Measurements from ENCODE around the gene KCNMA1. TPM values are rescaled to one million over a fixed set of nuclear protein-coding genes. Genes with fewer than 3 reads are reported as not detected.

Gene KCNMA1
- total RNA-seq, 1 donor from 2014 or later: 41.3 TPM

GRCh38 chr10:76945166-76945565 lies 692.4 kb downstream of the KCNMA1 start:
- no peak for DNase-seq
- Histone ChIP-seq H3K36me3 (no peaks in the 10 kb centered on the region), H3K9me3 (no peaks in the 10 kb centered on the region), H3K4me1 (no peaks in the 10 kb centered on the region), H3K27ac (no peak overlapping the region), H3K27me3 (ENCODE audit: low read depth) (no peaks in the 10 kb centered on the region), H3K4me3 (no peak overlapping the region)
- intact Hi-C loops (cut with DNase I): no loop called here
- TF ChIP-seq CTCF (IDR thresholded peaks at IDR 0.05): no peak
- no peak for ATAC-seq

- Histone ChIP-seq H3K4me3 (no peak overlapping the region), H3K27me3 (ENCODE audit: low read depth) (no peaks in the 10 kb centered on the region), H3K9me3 (no peaks in the 10 kb centered on the region), H3K36me3 (no peaks in the 10 kb centered on the region), H3K4me1 (no peaks in the 10 kb centered on the region), H3K27ac (no peak overlapping the region)
- ATAC-seq (no peak), DNase-seq (no peak)
- intact Hi-C loops (cut with DNase I): no loop called here
- no peak for TF ChIP-seq CTCF (IDR thresholded peaks at IDR 0.05)
These were observed 693.0 kb downstream of the KCNMA1 start for GRCh38 chr10:76944640-76945039.

GRCh38 chr10:76942628-76943416 lies 694.8 kb downstream of the KCNMA1 start:
- H3K27ac ChIP-seq: no peak overlapping the region

GRCh38 chr10:76939933-76940468 lies 697.6 kb downstream of the KCNMA1 start:
- DNase-seq: no peak
- Histone ChIP-seq H3K4me3 (no peak overlapping the region), H3K36me3 (no peaks in the 10 kb centered on the region), H3K4me1 (no peaks in the 10 kb centered on the region), H3K27ac (no peak overlapping the region), H3K27me3 (ENCODE audit: low read depth) (no peaks in the 10 kb centered on the region), H3K9me3 (no peaks in the 10 kb centered on the region)
- intact Hi-C loops (cut with DNase I): no loop called here
- ATAC-seq: no peak
- no peak for TF ChIP-seq CTCF (IDR thresholded peaks at IDR 0.05)

More at GRCh38 chr10:76942628-76943416, 694.8 kb downstream of the KCNMA1 start:
- DNase-seq: no peak
- no peaks in the 10 kb centered on the region for H3K9me3 ChIP-seq
- H3K4me3 ChIP-seq: no peak overlapping the region
- ATAC-seq: no peak
- H3K27me3 ChIP-seq (ENCODE audit: low read depth): no peaks in the 10 kb centered on the region
- no peaks in the 10 kb centered on the region for H3K4me1 ChIP-seq
- no peak for TF ChIP-seq CTCF (IDR thresholded peaks at IDR 0.05)
- no peaks in the 10 kb centered on the region for H3K36me3 ChIP-seq
- intact Hi-C loops (cut with DNase I): no loop called here

GRCh38 chr10:76937181-76937600 lies 700.4 kb downstream of the KCNMA1 start:
- Histone ChIP-seq H3K4me3 (no peak overlapping the region), H3K9me3 (no peaks in the 10 kb centered on the region), H3K4me1 (no peaks in the 10 kb centered on the region), H3K27me3 (ENCODE audit: low read depth) (no peaks in the 10 kb centered on the region), H3K36me3 (no peaks in the 10 kb centered on the region), H3K27ac (no peak overlapping the region)
- no peak for TF ChIP-seq CTCF (IDR thresholded peaks at IDR 0.05)
- intact Hi-C loops (cut with DNase I): no loop called here
- no peak for DNase-seq
- no peak for ATAC-seq
